ENCODE data around the gene SNRPD3. TPM values are rescaled to one million over a fixed set of nuclear protein-coding genes. Genes with fewer than 3 reads are reported as not detected.

Gene SNRPD3
- polyA plus RNA-seq, 1 donor = 185 TPM

DNA sequence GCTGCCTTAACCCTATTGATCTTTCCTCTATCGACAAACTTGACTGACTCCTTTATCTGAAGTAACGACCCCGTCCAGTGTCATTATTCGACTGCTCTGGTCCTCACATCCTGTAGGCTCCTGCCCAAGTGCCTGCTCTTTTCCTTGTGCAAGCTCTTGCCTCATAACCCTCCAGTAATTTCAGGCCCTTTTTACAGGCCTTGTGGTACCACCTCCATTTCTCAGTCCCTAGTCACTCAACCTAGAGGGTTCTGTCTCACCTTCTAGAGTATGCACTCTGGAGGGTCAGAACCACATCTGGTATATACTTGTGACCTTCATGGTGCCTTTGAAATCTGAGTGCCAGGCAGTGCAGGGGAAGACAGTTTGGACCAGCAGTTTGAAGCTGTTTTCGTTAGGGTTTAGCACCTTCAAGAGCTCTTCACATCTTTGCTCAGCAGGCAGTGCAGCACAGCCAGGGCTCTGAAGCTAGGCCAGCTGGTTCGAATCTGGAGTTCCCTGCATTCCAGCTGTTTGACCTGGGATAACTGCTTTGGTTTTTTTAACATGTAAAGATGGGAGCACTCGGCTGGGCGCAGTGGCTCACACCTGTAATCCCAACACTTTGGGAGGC lies 11.2 kb downstream of the SNRPD3 start:
- no peak for DNase-seq

DNA sequence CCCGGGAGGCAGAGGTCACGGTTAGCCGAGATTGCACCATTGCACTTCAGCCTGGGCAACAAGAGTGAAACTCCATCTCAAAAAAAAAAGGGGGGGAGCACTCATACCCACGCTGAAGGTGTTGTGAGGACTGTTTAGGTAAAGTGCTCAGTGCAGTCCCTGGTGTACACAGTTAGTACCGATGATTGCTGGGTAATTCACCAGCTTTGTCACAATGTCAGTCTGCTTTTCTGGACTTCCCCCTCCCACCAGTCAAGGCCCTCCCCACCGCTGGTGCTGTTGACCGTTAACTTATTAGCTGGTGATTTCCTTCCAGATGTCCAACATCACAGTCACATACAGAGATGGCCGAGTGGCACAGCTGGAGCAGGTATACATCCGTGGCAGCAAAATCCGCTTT lies 11.9 kb downstream of the SNRPD3 start:
- DNase-seq = no peak

DNA sequence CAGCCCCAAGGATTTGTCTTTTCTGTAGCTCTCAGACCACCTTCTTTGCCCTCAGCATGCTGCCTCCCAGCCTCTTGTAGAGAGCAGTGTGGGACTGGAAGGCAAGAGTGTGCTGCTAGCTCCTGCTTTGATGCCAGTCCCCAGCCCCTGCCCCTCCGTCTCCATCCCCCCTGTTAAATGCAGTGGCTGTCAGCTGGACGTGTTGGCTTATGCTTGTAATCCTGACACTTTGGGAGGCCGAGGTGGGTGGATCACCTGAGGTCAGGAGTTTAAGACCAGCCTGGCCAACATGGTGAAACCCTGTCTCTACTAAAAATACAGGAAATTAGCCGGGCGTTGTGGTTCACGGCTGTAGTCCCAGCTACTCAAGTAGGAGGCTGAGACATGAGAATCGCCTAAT lies 15.5 kb downstream of the SNRPD3 start:
- no peak for DNase-seq

DNA sequence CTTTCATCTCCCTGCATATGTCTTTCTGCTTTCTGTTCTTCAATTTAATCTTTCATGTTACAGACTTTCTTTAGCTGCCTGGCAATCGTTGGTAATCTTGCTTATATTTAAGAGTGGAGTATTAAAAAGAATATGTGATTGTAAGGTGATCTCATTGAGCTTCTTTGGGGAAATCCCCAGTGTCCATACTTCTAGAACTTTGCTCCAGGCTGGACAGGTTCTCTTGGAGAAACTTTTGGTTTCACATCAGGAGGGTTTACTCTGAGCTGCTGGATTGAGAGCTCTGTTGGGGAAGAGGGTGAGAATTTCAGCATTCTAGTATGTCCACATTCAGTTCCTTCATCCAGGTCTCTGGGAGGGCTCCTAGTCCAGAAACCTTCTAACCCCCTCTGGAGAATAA lies 21.0 kb downstream of the SNRPD3 start:
- no peak for DNase-seq

DNA sequence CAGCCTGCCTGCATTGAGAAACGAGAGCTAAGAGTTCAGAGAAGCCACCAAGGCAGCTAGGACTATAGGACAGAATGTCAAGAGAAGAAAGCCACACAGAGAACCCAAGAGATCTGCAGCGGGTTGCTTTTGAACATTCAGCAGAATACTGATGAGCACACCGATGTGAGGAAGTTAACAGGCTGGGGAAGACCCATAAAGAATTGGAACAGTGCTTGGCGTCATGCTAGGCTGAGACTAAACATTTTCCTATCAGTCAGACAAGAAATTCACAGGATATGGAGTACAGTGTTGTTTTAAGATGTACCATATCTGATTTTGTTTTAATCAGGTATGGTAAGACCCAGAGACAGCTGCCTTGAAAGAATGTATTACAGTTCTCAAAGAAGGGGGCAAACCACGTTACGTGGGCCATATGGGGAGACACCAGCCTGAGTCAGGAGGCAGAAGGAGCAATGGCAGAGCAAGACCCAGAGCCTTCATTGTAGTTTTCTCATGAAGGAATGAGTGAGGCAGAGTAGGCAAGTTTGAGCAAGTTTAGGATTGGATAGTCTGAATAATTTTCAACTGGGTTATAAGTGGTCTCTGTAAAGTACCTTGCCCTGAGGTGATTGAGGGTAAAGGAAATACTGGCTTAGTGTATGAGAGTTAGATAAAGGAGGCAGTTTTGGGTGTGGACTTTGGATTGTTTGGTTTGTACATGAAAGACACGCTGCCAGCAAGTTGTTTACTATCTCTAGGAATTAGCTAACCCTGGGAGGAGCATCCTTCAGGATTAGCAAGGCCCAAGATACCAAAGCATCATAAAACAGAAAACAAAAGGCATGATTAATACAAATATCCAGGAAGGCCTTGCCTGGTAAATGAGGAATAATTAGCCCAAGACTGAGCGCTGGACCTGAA lies 22.8 kb downstream of the SNRPD3 start:
- no peak for DNase-seq

DNA sequence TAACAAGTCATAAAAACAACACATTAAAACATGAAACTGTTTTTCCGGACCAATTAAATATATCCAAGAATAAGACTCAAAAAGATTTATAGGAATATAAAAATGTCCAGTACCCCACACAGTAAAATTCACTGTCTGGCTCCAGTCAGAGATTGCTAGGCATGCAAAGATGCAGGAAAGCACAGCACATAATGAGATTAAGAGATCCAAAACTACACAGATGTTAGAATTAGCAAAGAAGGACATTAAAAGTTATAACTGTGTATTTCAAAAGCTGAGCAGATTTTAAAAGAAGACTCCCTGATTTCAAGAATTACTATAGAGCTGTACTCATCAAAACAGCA lies 23.4 kb downstream of the SNRPD3 start:
- DNase-seq = no peak

DNA sequence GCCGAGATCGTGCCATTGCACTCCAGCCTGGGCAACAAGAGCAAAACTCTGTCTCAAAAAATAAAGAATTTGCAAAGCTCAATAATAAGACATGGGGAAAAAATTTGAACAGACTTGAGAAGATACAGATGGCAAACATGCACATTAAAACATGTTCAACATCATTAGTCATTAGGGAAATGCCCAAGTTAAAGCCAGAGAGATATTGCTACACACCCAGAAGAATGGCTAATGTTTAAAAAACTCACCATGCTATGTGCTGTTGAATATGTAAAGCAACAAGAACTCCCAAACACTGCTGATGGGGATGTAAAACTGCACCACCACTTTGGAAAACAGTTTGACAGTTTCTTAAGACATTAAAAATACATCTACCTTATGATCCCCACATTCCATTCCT lies 24.5 kb downstream of the SNRPD3 start:
- DNase-seq = no peak

DNA sequence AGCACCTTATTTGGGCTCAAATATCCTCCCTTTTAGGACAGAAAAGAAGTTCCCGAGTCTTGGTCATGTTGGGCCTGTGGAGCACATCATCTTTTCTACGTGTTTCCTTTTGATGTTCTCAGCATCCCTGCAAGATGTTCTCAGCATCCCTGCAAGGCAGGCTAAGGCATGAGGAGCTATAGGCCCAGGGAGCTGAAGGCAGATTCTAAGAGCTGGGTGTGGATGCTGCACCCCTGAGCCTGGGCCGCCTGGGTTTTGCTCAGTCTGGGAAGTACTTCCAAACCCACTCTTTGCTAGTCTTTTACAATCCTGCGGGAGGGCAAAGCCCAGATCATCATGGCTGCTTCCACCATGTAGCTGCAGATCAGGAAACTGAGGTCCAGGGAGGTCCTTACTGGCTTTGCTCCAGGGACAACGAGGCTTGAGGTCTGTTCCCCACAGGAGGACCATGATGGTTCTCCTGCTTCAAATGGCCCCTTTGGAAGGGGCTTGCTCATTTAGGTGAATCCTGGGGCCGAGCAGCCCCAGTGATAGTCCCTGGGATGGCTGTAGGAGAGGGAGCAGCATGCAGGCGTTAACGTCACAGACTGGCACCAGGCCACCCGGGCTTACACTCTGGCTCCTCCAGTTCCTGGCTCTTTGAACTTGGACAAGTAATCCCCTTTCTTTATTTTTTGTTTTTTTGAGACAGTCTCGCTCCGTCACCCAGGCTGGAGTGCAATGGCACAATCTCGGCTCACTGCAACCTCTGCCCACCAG lies 26.4 kb downstream of the SNRPD3 start:
- DNase-seq = no peak

DNA sequence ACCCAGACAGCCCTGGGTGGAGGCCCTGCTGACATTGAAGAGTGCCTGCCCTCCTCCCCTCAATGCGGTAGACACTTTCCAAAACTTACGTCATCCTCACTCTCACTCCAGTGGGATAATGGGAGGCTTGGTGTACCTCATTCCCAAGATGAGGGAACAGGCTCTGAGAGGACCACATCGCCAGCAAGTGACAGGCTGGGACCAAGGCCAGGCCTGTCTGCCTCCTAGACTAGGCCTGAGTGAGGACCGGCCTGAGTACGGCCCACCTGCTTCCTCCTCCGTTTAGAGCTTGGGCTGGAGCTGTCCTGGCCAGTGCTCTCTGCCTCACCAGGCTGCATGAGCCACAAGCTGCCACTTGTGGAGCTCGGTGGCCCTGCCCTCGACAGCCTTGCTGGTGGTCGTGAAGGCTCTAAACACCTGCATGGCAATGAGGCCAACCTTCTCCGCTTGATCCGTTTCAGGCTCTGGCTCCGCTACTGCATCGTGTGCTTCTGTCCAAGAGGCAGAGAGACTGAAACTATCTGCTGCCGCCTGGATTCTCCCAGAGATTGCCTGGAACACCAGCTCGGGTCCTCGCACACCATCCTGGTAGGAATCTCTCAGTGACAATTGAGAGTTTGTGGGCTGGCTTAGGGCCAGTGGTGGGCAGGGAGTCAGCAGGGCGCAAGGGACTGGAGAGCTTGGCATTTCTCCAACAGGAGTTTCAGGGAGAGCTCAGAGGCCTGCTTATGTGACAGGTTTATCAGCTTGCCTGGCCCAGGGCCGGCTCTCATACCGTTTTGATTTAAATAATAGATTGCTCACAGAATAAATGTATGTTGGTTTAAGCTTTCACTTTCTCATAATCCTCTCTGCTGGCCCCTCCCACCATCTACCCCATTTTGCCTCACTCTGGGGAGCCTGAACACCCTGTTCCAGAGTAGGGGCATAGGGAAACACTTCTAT lies 27.7 kb downstream of the SNRPD3 start:
- DNase-seq = no peak

DNA sequence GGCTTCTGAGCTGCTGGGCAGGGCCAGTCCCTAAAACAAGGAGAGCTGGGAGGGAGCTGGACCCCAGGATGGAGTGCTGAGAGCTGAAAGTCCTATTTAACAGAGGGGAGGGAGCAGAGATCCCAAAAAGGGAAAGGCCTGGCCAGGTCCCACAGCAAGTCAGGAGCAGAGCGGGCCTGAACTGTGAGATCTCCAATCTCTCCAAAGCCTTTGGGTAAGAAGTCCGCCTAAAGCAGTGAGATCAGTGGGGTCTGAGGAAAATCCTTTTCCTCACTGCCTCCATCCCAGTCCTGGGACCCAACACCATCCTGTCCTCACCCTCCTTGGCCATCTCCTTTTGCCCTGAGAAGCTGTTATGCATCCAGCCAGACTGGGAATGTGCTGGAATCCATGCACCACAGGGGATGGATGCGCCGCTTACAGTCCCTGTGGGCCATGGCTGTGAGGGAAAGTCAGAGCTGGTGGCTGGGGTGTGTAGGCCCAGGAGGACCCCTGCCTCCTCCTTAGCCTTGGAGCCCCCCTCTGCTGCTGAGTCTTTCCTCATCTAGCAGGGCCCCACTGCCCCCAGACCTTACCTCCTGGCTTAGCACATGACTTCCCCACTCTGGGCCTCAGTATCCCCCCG lies 28.5 kb downstream of the SNRPD3 start:
- no peak for DNase-seq

DNA sequence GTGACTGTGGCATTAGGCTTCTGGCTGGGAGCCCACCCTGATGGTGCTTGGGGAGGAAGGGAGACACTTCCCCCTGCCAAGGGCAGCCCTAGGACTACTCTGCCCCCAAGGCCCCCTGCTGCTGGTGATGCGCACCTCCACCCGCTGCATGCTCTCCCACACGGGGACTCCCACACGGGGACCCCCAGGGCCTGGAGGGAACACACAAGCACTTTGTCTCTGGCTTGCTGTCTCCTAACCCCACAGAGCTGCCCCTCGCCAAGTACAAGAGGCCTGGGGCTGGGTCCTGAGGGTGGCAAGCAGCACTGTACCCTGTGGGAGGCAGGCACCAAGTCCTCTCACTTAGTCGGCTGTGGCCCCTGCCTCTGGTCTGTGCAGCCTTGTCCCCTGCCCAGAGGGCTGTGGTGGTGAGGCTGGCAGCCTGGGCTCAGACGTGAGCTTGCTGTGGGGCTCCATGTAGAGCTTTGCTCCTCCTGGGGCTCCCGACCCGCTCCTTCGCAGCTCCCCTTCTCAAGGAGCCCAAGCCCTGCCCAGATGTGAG lies 29.1 kb downstream of the SNRPD3 start:
- DNase-seq = no peak

DNA sequence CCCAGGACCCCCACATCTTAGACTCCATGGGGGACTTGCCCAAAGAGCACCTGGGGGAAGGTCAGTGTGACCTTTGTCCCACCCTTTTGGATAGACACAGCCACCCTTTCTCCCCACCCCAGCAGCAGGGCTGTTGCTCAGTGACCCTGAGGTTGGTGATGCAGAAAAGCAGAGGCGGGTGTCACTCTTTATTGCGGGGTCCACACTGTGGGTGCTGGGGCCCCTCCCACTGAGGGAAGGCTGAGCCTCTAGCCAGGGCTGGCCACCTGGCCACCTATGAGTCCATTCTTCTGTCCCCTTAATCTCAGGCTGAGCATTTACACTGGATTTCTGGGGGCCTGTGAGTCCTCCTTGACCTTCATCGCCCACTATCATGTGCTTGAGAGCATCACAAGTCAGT lies 29.7 kb downstream of the SNRPD3 start:
- no peak for DNase-seq

DNA sequence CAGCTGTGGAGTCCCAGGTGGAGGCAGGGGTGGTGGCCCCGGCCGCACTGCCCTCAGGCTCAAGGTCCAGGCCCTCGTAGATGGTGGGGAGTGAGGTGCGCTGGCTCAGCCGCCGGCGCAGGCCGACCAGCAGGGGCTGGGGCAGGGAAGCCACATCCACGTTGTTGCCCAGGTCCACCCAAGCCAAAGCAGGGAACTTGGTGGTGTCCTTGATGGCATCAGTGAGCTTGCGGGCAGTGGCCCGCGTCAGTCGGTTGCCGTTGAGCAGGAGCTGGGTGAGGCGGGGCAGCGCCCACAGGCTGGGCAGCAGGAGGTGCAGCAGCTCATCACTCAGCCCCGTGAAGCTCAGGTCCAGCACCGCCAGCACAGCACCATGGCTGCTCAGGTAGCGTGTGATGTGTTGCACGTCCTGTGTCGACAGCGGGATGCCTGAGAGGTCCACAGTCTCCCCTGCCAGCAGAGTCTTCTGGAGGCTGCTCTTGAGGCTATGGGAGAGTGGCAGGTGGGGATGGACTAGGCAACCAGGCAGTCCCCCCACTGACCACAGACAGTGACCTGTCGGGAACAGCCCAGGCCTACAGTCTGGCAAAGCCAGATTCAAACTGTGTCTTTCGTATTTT lies 30.2 kb downstream of the SNRPD3 start:
- no peak for DNase-seq

DNA sequence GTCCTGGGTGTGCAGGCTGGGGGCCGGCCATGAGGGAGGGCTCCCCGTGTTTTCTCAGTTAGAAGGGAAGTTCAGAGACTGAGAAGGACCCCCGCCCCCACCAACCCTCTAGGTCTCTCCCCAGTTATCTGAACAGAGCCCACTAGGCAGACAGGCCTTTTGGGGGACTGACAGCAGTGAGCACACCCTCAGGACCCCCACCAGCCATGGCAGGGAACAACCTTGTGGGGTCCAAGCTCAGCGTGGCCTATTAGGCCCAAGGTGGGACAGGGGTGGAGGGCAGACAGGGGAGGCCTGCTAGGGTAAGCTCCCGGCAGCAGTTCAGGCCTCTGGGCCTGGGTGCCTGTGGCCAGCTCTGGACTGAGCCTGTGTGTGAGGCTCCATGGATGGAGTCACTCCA lies 31.5 kb downstream of the SNRPD3 start:
- DNase-seq = no peak

DNA sequence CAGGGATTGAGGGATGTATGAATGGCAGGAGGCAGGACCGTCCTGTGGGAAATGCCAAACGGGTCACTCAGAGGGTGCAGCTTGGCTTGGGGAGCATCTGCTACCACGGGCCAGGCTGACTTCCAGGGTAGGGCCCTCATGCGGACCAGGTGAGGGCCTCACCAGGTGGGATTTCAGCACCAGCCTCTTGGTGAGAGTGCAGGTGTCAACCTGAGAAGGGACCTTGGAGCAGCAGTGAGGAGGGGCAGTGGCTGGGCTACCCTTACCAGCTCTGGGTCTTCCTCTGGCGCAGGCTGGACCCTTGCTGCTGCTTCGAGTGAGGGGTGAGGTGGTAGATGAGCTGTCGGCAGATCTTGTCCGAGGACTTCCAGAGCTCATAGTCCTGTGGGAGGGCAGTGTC lies 32.1 kb downstream of the SNRPD3 start:
- no peak for DNase-seq

DNA sequence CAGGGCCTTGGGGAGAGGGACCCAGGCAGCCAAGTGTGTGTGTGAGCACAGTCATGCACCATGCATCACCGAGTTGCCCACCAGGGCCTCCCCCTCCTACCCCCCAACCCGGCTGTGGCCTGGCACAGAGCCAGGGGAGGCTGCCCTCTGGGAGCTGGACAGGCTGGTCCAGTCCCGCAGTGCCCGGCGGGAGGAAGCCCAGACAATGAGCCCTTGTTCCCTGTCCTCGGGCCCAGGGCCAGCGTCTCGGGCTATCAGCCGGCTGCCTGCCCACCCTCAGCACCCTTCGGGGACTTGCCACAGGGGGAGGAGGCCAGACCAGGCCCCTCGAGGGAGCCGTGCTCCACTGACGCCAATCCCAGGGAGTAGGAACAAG lies 32.6 kb downstream of the SNRPD3 start:
- no peak for DNase-seq

DNA sequence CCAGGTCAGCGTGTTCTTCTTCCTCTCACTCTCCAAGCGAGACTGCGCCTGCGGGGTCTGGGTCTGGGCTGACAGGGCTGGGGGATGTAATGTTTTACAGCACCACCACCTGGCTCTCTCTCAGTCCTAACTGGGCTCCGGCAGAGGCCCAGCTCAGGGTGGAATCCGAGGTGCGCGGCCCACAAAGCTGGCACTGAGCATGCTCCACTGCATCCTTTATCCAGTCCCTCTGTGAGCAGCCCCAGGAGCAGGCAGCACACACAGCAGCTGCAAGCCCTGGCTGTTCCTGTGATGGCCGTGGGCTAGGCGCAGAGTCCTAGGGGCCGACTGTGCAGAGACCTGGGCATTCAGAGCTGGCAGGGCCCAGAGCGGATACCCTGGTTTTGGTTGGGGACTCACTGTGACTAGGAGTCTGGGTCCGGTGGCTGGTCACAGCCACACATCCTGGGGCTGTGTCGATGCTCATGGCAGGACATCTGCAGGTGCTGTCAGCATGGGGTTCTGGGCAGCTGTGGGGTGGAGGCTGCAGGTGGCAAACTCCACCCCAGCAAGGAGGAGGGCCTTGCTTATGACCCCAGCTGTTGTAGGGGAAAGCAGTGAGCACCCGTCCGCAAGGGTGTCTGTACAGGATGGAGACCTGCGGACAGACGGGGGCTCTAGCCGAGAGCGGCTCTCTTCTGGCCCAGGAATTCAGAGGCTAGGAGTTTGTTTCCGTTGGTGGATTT lies 33.1 kb downstream of the SNRPD3 start:
- DNase-seq = no peak

DNA sequence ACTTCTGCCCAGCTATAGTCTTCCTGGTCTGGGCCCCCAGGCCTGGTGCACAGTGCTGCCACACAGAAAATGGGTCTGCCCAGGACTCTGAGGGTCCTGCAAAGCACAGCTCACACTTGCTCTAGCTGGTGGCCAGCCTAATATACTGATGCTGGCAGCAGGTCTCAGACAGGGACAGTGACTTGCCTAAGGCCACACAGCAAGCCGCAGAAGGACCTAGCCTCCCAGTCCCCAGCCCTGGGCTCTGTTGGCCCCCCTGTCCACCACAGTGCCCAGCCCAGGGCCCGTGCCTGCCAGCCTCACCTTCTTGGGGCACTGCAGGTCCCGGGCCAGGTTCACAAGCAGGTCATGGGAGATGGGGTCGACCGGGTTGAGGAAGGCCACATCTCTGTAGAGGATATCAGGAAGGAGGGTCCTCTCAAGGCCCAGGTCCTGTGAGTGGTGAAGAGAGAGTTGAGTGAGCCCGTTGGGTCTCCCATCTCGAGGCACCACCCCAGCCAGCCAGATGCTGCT lies 33.8 kb downstream of the SNRPD3 start:
- DNase-seq = no peak

DNA sequence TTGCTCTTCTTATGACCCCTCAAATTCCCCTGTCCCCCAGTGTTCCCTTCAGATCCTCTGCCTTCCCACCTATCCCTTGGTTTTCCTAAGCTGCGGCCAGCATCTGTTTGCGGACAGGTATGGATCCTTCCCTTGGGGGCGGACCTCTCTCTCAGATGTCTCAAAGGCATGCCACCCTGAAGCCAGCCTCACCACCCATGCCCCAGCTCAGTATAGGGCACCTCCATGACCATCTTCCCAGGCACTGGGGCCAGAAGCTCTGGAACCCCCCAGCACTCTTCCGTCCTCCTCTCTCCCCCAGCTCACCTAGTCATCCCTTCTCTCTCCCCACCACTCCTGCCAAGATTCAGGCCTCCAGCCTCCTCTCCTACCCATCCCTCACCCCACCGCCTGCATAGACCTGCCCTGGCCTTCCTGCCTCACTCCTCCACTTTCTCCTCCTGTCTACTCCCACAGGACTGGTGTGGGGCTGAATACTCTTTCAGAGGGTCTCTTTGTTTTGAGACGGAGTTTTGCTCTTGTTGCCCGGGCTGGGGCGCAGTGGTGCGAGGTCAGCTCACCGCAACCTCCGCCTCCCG lies 34.9 kb downstream of the SNRPD3 start:
- no peak for DNase-seq

Measured in left kidney (tissue), 2 donors.